HCT116 (cell line): ENCODE data around the gene AK6. TPM values are rescaled to one million over a fixed set of nuclear protein-coding genes. Genes with fewer than 3 reads are reported as not detected.

ENCODE experiments used
- ATAC-seq: fragments of 200-7000 bp; cut with Tn5 transposase; 2 replicates; pipeline ENCODE4 v1.9.1; 2020; ENCODE audit warnings: mild to moderate bottlenecking, moderate library complexity
- BruUV-seq: library from RNA; stranded (reverse); fragments of 400-500 nt; replicated peaks from 2 replicates; lab custom pipeline; 2021; lab: Mats Ljungman, UMichigan
- CTCF ChIA-PET: fragments of 300-600 bp; sonication (Branson Sonifier 250); formaldehyde crosslinking; loops from one replicate; lab custom pipeline; 2021; ENCODE audit warnings: antibody characterized with exemption; lab: Charles Lee
- POLR2A ChIA-PET: fragments of 300-600, 350-600 bp; sonication (Branson Sonifier 250); formaldehyde crosslinking; loops from one replicate; lab custom pipeline; 2021; ENCODE audit warnings: antibody characterized with exemption; lab: Charles Lee
- RAD21 ChIA-PET, 2 experiments: fragments of 300-600 bp; sonication (Branson Sonifier 250); formaldehyde crosslinking; loops; one replicate each; lab custom pipeline; 2023; ENCODE audit warnings: low total read pairs in 2 of 2; ENCODE audit not compliant: uncharacterized antibody in 2 of 2, unreplicated experiment in 2 of 2, low non-redundant PET in 1 of 2; lab: Charles Lee
- DNase-seq: peaks from one replicate; pipeline ENCODE4 v3.0.0-alpha.2; 2010; ENCODE audit warnings: low read depth, low spot score
- H2AFZ ChIP-seq: fragments of 200-600 bp; shearing (Covaris generic), sonication (generic); 2 replicates; pipeline ENCODE4 v1.6.1; 2017; ENCODE audit warnings: low read depth, mixed run types, mixed read lengths, antibody characterized with exemption, low read length; ENCODE audit not compliant: poor library complexity, severe bottlenecking
- H3K27ac ChIP-seq: 2 replicates; pipeline ENCODE4 v1.5.1; 2012; ENCODE audit warnings: low read depth, low read length
- H3K27me3 ChIP-seq: fragments of 200-600 bp; sonication (generic); 2 replicates; pipeline ENCODE4 v1.6.1; 2016; ENCODE audit warnings: mixed run types, low read length, mixed read lengths; ENCODE audit not compliant: insufficient read depth
- H3K36me3 ChIP-seq, 2 experiments: fragments of 200-500 bp in 1 of 2; fragments of 200-600 bp in 1 of 2; sonication (Bioruptor generic) in 1 of 2; sonication (generic) in 1 of 2; 2 replicates each; pipeline versions ENCODE4 v1.5.1 to v1.6.1; 2014 to 2016; ENCODE audit warnings: low read length in 2 of 2, inconsistent platforms in 1 of 2, mixed read lengths in 1 of 2, mixed run types in 1 of 2; ENCODE audit not compliant: insufficient read depth in 2 of 2, control insufficient read depth in 1 of 2
- H3K4me1 ChIP-seq, 2 experiments: fragments of 200-600 bp in 1 of 2; sonication (generic) in 1 of 2; 2 replicates each; pipeline versions ENCODE4 v1.5.1 to v1.6.1; 2012 to 2017; ENCODE audit warnings: low read length in 2 of 2, inconsistent platforms in 1 of 2, mild to moderate bottlenecking in 1 of 2, mixed read lengths in 1 of 2, mixed run types in 1 of 2, moderate library complexity in 1 of 2; ENCODE audit not compliant: insufficient read depth in 2 of 2, control insufficient read depth in 1 of 2
- H3K4me2 ChIP-seq: fragments of 200-600 bp; sonication (generic); 2 replicates; pipeline ENCODE4 v1.6.1; 2017; ENCODE audit warnings: mixed run types, low read length, mixed read lengths
- H3K4me3 ChIP-seq, 2 experiments: fragments of 200-600 bp in 1 of 2; sonication (generic) in 1 of 2; replicated peaks in 1 of 2; 2 replicates each; pipeline ENCODE4 v1.5.1; 2011 to 2016; ENCODE audit warnings: low read length in 2 of 2, control low read depth in 1 of 2, low read depth in 1 of 2, mild to moderate bottlenecking in 1 of 2, mixed read lengths in 1 of 2, mixed run types in 1 of 2
- H3K79me2 ChIP-seq: fragments of 200-600 bp; sonication (generic); 2 replicates; pipeline ENCODE4 v1.6.1; 2017; ENCODE audit warnings: mild to moderate bottlenecking, mixed run types, low read length, moderate library complexity, mixed read lengths; ENCODE audit not compliant: insufficient read depth
- H3K9ac ChIP-seq: fragments of 200-600 bp; sonication (generic); 2 replicates; pipeline ENCODE4 v1.6.1; 2016; ENCODE audit warnings: low read length, mixed read lengths
- H3K9me2 ChIP-seq: fragments of 200-600 bp; sonication (generic), shearing (Covaris generic); 2 replicates; pipeline ENCODE4 v1.6.1; 2017; ENCODE audit warnings: mixed run types, mild to moderate bottlenecking, moderate library complexity; ENCODE audit not compliant: insufficient read depth
- H3K9me3 ChIP-seq, 2 experiments: fragments of 200-500 bp in 1 of 2; fragments of 200-600 bp in 1 of 2; sonication (Bioruptor generic) in 1 of 2; sonication (generic) in 1 of 2; 2 replicates each; pipeline ENCODE4 v1.6.1; 2014 to 2017; ENCODE audit warnings: low read length in 2 of 2, mixed read lengths in 2 of 2, inconsistent platforms in 1 of 2, low read depth in 1 of 2, mild to moderate bottlenecking in 1 of 2, mixed run types in 1 of 2, moderate library complexity in 1 of 2; ENCODE audit not compliant: control insufficient read depth in 1 of 2, insufficient read depth in 1 of 2
- H4K20me1 ChIP-seq: fragments of 200-600 bp; sonication (generic), shearing (Covaris generic); 2 replicates; pipeline ENCODE4 v1.6.1; 2017; ENCODE audit warnings: mixed run types, mild to moderate bottlenecking, moderate library complexity; ENCODE audit not compliant: insufficient read depth
- CBX3 ChIP-seq: IDR thresholded peaks from 2 replicates; pipeline ENCODE4 v1.6.1; 2012; ENCODE audit warnings: low read depth
- CEBPB ChIP-seq: IDR thresholded peaks from 2 replicates; pipeline ENCODE4 v1.6.1; 2012; ENCODE audit warnings: low read depth
- EZH2 ChIP-seq: fragments of 200-600 bp; sonication (generic); IDR thresholded peaks from 2 replicates; pipeline ENCODE4 v1.6.1; 2017; ENCODE audit warnings: antibody characterized with exemption, mixed run types
- EZH2phosphoT487 ChIP-seq: fragments of 200-600 bp; IDR thresholded peaks from 2 replicates; pipeline ENCODE4 v1.6.1; 2018; ENCODE audit warnings: antibody characterized with exemption, borderline replicate concordance
- FOSL1 ChIP-seq: IDR thresholded peaks from 2 replicates; pipeline ENCODE4 v1.6.1; 2012; ENCODE audit warnings: low read depth
- JUND ChIP-seq: IDR thresholded peaks from 2 replicates; pipeline ENCODE4 v1.6.1; 2012
- RAD21 ChIP-seq: IDR thresholded peaks from 2 replicates; pipeline ENCODE4 v1.6.1; 2012; ENCODE audit warnings: low read depth, mild to moderate bottlenecking
- TCF7L2 ChIP-seq: IDR thresholded peaks from 2 replicates; pipeline ENCODE4 v1.7.0; 2011; ENCODE audit warnings: borderline replicate concordance, inconsistent platforms; ENCODE audit not compliant: insufficient read depth, insufficient read length; ENCODE audit errors: extremely low read depth
- intact Hi-C: fragments of 100-400 bp; cut with micrococcal nuclease; formaldehyde crosslinking; loops from 2 replicates; pipeline ENCODE4 v1.10.0; 2022
- total RNA-seq: library from RNA; stranded (reverse); gene quantifications from one replicate; pipeline ENCODE4 v1.2.1, GENCODE V29; 2021; ENCODE audit not compliant: unreplicated experiment
- TF ChIP-seq, protein P1 (sequence below): IDR thresholded peaks from 2 replicates; pipeline ENCODE4 v1.6.1; 2012; ENCODE audit warnings: low read depth

Gene AK6
- total RNA-seq, 1 experiment from 2014 or later = 33.4 TPM

DNA sequence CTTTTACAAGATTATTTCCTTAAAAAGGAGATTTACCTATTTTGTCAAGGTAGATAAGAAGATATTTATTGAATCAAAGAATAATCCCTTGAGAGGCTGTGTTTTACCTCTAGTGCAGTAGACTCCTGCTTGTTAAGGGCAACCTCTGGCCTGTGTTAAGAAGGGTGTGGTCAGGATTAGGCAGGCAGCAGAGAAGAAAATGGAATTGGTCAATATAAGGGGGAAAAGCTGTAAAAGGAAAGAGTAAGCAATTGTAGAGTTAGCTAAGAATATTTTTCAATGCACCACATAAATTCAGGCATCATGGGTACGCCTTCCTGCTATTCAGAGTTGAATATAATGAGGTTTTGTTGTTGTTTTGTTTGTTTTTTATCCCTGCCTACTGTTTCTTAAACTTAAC, 43.0 kb downstream of the AK6 start:
- Histone ChIP-seq H3K36me3 (no peaks in the 10 kb centered on the region), H3K27ac (no peak overlapping the region), H3K9me2 (no peaks in the 10 kb centered on the region), H3K4me2 (no peak overlapping the region), H3K9me3 (no peaks in the 10 kb centered on the region), H4K20me1 (no peaks in the 10 kb centered on the region), H2AFZ (no peak overlapping the region), H3K4me1 (peaks cover under 1 to 17% of the 10 kb centered on the region in 2 experiments; a peak in 3 of 4 replicates), H3K79me2 (no peaks in the 10 kb centered on the region; the same call in 1 of the 2 replicates), H3K27me3 (no peaks in the 10 kb centered on the region), H3K9ac (no peak overlapping the region), H3K4me3 (no peak overlapping the region)
- RAD21 ChIA-PET = no interaction called here
- ATAC-seq (no peak), DNase-seq (no peak)
- BruUV-seq = no TSS peak
- CTCF ChIA-PET = no interaction called here
- POLR2A ChIA-PET = no interaction called here
- intact Hi-C loops = no loop called here
- TF ChIP-seq EZH2 (no peak), CEBPB (no peak), EZH2phosphoT487 (no peak), FOSL1 (no peak), CBX3 (no peak), JUND (no peak), RAD21 (no peak), TCF7L2 (no peak)
- TF ChIP-seq, protein P1, sequence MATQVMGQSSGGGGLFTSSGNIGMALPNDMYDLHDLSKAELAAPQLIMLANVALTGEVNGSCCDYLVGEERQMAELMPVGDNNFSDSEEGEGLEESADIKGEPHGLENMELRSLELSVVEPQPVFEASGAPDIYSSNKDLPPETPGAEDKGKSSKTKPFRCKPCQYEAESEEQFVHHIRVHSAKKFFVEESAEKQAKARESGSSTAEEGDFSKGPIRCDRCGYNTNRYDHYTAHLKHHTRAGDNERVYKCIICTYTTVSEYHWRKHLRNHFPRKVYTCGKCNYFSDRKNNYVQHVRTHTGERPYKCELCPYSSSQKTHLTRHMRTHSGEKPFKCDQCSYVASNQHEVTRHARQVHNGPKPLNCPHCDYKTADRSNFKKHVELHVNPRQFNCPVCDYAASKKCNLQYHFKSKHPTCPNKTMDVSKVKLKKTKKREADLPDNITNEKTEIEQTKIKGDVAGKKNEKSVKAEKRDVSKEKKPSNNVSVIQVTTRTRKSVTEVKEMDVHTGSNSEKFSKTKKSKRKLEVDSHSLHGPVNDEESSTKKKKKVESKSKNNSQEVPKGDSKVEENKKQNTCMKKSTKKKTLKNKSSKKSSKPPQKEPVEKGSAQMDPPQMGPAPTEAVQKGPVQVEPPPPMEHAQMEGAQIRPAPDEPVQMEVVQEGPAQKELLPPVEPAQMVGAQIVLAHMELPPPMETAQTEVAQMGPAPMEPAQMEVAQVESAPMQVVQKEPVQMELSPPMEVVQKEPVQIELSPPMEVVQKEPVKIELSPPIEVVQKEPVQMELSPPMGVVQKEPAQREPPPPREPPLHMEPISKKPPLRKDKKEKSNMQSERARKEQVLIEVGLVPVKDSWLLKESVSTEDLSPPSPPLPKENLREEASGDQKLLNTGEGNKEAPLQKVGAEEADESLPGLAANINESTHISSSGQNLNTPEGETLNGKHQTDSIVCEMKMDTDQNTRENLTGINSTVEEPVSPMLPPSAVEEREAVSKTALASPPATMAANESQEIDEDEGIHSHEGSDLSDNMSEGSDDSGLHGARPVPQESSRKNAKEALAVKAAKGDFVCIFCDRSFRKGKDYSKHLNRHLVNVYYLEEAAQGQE = no peak
